HG03159 (cell line): ENCODE results near the gene C5.
A peak's percentile ranks its signal among the peaks of the same experiment; 100 is the strongest.

Experiments
- ATAC-seq: cut with Tn5 transposase; IDR thresholded peaks from one replicate; pipeline ENCODE4 v1.9.1; 2021; ENCODE audit warnings: mild to moderate bottlenecking, moderate library complexity; ENCODE audit not compliant: unreplicated experiment

Gene C5

GRCh38 chr9:120944434-120944843, 105.6 kb downstream of the C5 start:
- peak; percentile 100 for ATAC-seq

GRCh38 chr9:120942186-120943001, 107.7 kb downstream of the C5 start:
- no peak for ATAC-seq

- no peak for ATAC-seq
Observed at GRCh38 chr9:120941046-120941770, 108.9 kb downstream of the C5 start.

GRCh38 chr9:120940573-120940972, 109.5 kb downstream of the C5 start:
- no peak for ATAC-seq

GRCh38 chr9:120938851-120939250, 111.2 kb downstream of the C5 start:
- no peak for ATAC-seq

- no peak for ATAC-seq
Observed at GRCh38 chr9:120937596-120937995, 112.5 kb downstream of the C5 start.

- no peak for ATAC-seq
Observed at GRCh38 chr9:120937127-120937526, 112.9 kb downstream of the C5 start.

- no peak for ATAC-seq
Observed at GRCh38 chr9:120936764-120937122, 113.3 kb downstream of the C5 start.

GRCh38 chr9:120936011-120936763, 113.9 kb downstream of the C5 start:
- ATAC-seq: no peak

GRCh38 chr9:120935383-120935857, 114.7 kb downstream of the C5 start:
- no peak for ATAC-seq

- ATAC-seq: no peak
Observed at GRCh38 chr9:120934281-120934680, 115.8 kb downstream of the C5 start.

- no peak for ATAC-seq
Observed at GRCh38 chr9:120933310-120934055, 116.6 kb downstream of the C5 start.

GRCh38 chr9:120932086-120932823, 117.8 kb downstream of the C5 start:
- ATAC-seq: peak; percentile 1

- peak; percentile 51 for ATAC-seq
Observed at GRCh38 chr9:120931231-120932085, 118.6 kb downstream of the C5 start.

- no peak for ATAC-seq
Observed at GRCh38 chr9:120929229-120929791, 120.8 kb downstream of the C5 start.

- peak; percentile 26 for ATAC-seq
Observed at GRCh38 chr9:120928483-120929228, 121.4 kb downstream of the C5 start.

- peak; percentile 0 for ATAC-seq
Observed at GRCh38 chr9:120928015-120928482, 122.0 kb downstream of the C5 start.
